Measurements from ENCODE around the gene LPAR6. TPM values are rescaled to one million over a fixed set of nuclear protein-coding genes. Genes with fewer than 3 reads are reported as not detected.

Gene LPAR6
- total and polyA plus RNA-seq, 2 donors from 2014 or later, result 29.3 to 45.1 TPM

Other genes with a start within 250 kb of the LPAR6 start
- gene ITM2B, start 179.9 kb downstream of the LPAR6 start, total RNA-seq, result 1,431 TPM
- 2,443 TPM for gene ITM2B, start 179.9 kb downstream of the LPAR6 start, polyA plus RNA-seq (ENCODE audit: insufficient read depth, low read depth, low replicate concordance)
- gene RB1, start 109.4 kb downstream of the LPAR6 start, total RNA-seq, result 46.5 TPM
- 12.3 TPM for gene RB1, start 109.4 kb downstream of the LPAR6 start, polyA plus RNA-seq (ENCODE audit: insufficient read depth, low read depth, low replicate concordance)
- gene RCBTB2, start 120.0 kb upstream of the LPAR6 start, total RNA-seq, result 19.6 TPM
- 17.0 TPM for gene RCBTB2, start 120.0 kb upstream of the LPAR6 start, polyA plus RNA-seq (ENCODE audit: insufficient read depth, low read depth, low replicate concordance)
- 1.4 TPM for gene CYSLTR2, start 240.8 kb upstream of the LPAR6 start, total RNA-seq
- 1.2 TPM for gene CYSLTR2, start 240.8 kb upstream of the LPAR6 start, polyA plus RNA-seq (ENCODE audit: insufficient read depth, low read depth, low replicate concordance)

All from kidney (tissue), 2 donors.